LNCaP clone FGC (cell line): ENCODE data around the gene KIN.

Source experiments
- DNase-seq: peaks from one replicate; pipeline ENCODE4 v3.0.0-alpha.2; 2011; ENCODE audit warnings: low read depth
- H3K4me3 ChIP-seq: 2 replicates; pipeline ENCODE4 v1.5.1; 2011; ENCODE audit warnings: mild to moderate bottlenecking, low read depth, low read length, control low read depth
- CTCF ChIP-seq: IDR thresholded peaks from 2 replicates; pipeline ENCODE4 v1.5.1; 2012; ENCODE audit warnings: mild to moderate bottlenecking; ENCODE audit not compliant: control insufficient read depth, insufficient read depth; ENCODE audit errors: extremely low read depth

Gene KIN

GRCh38 chr10:7738536-7739407, 49.0 kb downstream of the KIN start:
- TF ChIP-seq CTCF: no peak
- no peak for DNase-seq
- no peak overlapping the region for H3K4me3 ChIP-seq

- H3K4me3 ChIP-seq: no peak overlapping the region
- DNase-seq: no peak
- TF ChIP-seq CTCF: no peak
Observed at GRCh38 chr10:7734821-7735220, 53.0 kb downstream of the KIN start.

GRCh38 chr10:7722927-7723529, 64.8 kb downstream of the KIN start:
- no peak overlapping the region for H3K4me3 ChIP-seq
- no peak for TF ChIP-seq CTCF
- DNase-seq: no peak

- DNase-seq: no peak
- TF ChIP-seq CTCF: no peak
- no peak overlapping the region for H3K4me3 ChIP-seq
Observed at GRCh38 chr10:7720478-7720877, 67.3 kb downstream of the KIN start.

GRCh38 chr10:7718685-7719084, 69.1 kb downstream of the KIN start:
- no peak for DNase-seq
- H3K4me3 ChIP-seq: no peak overlapping the region
- TF ChIP-seq CTCF: no peak

- no peak for TF ChIP-seq CTCF
- no peak overlapping the region for H3K4me3 ChIP-seq
- no peak for DNase-seq
Observed at GRCh38 chr10:7717767-7718166, 70.0 kb downstream of the KIN start.
